Calu3 (cell line): ENCODE data around the gene CASQ1. TPM values are rescaled to one million over a fixed set of nuclear protein-coding genes. Genes with fewer than 3 reads are reported as not detected.

Experiments used
- BruUV-seq: library from RNA; stranded (reverse); fragments of 400-500 nt; replicated peaks from 2 replicates; lab custom pipeline; 2021; lab: Mats Ljungman, UMichigan
- CTCF ChIA-PET: fragments of 300-600 bp; sonication (Branson Sonifier 250); formaldehyde crosslinking; loops from one replicate; lab custom pipeline; 2022; ENCODE audit warnings: antibody characterized with exemption; lab: Charles Lee
- DNase-seq: peaks from one replicate; pipeline ENCODE4 v3.0.0; 2022
- H3K27ac Mint-ChIP-seq: one replicate; pipeline ENCODE4 v1.8.0; 2022; ENCODE audit warnings: mixed read lengths; ENCODE audit not compliant: unreplicated experiment
- H3K27me3 Mint-ChIP-seq: one replicate; pipeline ENCODE4 v1.8.0; 2022; ENCODE audit warnings: mixed read lengths; ENCODE audit not compliant: unreplicated experiment
- H3K36me3 Mint-ChIP-seq: one replicate; pipeline ENCODE4 v1.8.0; 2022; ENCODE audit warnings: mild to moderate bottlenecking, moderate library complexity, mixed read lengths; ENCODE audit not compliant: insufficient read depth, unreplicated experiment
- H3K4me1 Mint-ChIP-seq: one replicate; pipeline ENCODE4 v1.8.0; 2022; ENCODE audit warnings: mild to moderate bottlenecking, low read depth, mixed read lengths; ENCODE audit not compliant: unreplicated experiment
- H3K4me3 Mint-ChIP-seq: one replicate; pipeline ENCODE4 v1.8.0; 2022; ENCODE audit warnings: mild to moderate bottlenecking, low read depth, moderate library complexity, mixed read lengths; ENCODE audit not compliant: unreplicated experiment
- H3K9me3 Mint-ChIP-seq: one replicate; pipeline ENCODE4 v1.8.0; 2022; ENCODE audit warnings: low read depth, mixed read lengths; ENCODE audit not compliant: unreplicated experiment
- intact Hi-C: fragments of 100-400 bp; cut with micrococcal nuclease; formaldehyde crosslinking; loops from one replicate; pipeline ENCODE4 v1.10.0; 2022; ENCODE audit not compliant: unreplicated experiment
- total RNA-seq: library from RNA; stranded (reverse); gene quantifications from 2 replicates; pipeline ENCODE4 v1.2.3, GENCODE V29; 2022
- TF ChIP-seq, protein P1 (sequence below): fragments of 200-600 bp; IDR thresholded peaks from one replicate; pipeline ENCODE4 v1.8.0; 2022; ENCODE audit warnings: antibody characterized with exemption; ENCODE audit not compliant: unreplicated experiment

Gene CASQ1
- total RNA-seq, 1 experiment from 2014 or later = not detected

DNA sequence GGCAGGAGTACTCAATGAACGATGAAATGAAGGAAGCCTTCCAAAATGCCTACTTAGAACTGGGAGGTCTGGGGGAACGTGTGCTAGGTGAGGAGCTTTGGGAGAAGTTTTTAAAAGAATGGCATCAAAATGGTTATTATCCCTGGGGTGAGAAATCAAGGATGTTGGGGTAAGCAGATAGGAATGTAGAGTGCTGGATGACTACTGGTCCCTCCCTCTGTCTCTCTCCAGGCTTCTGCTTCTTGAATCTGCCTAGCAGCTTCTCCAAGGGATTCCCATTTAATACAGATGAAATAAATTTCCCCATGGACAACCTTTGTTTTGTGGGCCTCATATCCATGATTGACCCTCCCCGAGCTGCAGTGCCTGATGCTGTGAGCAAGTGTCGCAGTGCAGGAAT, 19.0 kb upstream of the CASQ1 start:
- CTCF ChIA-PET = no interaction called here
- H3K4me1 Mint-ChIP-seq = no peaks in the 10 kb centered on the region

DNA sequence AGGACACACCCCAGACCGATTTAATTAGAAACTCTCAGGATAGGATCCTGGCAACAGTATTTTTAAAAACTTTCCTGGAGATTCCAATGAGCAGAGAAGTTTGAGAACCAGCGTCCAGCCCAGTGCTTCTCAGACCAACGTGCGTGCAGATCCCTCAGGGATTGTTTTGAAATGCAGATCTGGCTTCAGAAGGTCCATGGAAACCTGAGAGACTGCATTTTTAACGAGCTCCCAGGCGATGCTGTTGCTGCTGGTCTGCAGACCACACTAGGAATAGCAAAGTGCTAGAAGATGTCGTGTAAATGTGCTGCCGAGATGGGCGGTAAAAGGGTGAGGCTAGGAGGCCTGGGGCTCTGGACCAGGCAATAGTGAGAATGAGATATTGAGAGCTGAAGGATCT, 18.4 kb upstream of the CASQ1 start:
- H3K27me3 Mint-ChIP-seq = peaks cover 88% of the 10 kb centered on the region
- no peaks in the 10 kb centered on the region for H3K9me3 Mint-ChIP-seq
- no peak overlapping the region for H3K4me3 Mint-ChIP-seq
- BruUV-seq = no TSS peak
- CTCF ChIA-PET = interaction anchor here (0.6 kb wide), 1 partner anchor 1614 kb away, joined by 3 read pairs; no protein-coding TSS in a partner anchor
- DNase-seq = no peak
- H3K36me3 Mint-ChIP-seq = no peaks in the 10 kb centered on the region
- no peaks in the 10 kb centered on the region for H3K4me1 Mint-ChIP-seq
- TF ChIP-seq, protein P1, sequence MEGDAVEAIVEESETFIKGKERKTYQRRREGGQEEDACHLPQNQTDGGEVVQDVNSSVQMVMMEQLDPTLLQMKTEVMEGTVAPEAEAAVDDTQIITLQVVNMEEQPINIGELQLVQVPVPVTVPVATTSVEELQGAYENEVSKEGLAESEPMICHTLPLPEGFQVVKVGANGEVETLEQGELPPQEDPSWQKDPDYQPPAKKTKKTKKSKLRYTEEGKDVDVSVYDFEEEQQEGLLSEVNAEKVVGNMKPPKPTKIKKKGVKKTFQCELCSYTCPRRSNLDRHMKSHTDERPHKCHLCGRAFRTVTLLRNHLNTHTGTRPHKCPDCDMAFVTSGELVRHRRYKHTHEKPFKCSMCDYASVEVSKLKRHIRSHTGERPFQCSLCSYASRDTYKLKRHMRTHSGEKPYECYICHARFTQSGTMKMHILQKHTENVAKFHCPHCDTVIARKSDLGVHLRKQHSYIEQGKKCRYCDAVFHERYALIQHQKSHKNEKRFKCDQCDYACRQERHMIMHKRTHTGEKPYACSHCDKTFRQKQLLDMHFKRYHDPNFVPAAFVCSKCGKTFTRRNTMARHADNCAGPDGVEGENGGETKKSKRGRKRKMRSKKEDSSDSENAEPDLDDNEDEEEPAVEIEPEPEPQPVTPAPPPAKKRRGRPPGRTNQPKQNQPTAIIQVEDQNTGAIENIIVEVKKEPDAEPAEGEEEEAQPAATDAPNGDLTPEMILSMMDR = no peak
- intact Hi-C loops = no loop called here
- H3K27ac Mint-ChIP-seq = no peak overlapping the region

More for the DNA sequence above, 19.0 kb upstream of the CASQ1 start:
- DNase-seq = no peak
- Mint-ChIP-seq H3K9me3 (no peaks in the 10 kb centered on the region), H3K36me3 (no peaks in the 10 kb centered on the region), H3K27ac (no peak overlapping the region), H3K4me3 (no peak overlapping the region), H3K27me3 (peaks cover 88% of the 10 kb centered on the region)
- BruUV-seq = no TSS peak
- intact Hi-C loops = no loop called here
- TF ChIP-seq, protein P1 = no peak

DNA sequence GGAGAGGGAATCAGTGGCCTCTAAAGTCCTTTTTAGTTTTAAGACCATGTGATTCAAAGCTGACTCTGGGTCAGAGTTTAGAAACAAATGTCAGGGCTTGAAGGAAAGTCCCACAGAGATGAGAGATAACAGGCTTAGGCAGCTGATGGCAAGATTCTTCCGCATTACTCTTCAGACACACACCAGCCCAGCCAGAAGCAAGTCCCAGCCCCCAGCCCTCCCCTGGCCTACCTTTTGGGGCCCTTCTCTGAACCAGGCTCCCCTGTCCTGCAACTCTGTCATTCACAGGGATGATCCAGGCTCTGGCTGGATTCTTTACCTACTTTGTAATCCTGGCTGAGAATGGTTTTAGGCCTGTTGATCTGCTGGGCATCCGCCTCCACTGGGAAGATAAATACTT, 13.1 kb upstream of the CASQ1 start:
- no TSS peak for BruUV-seq
- CTCF ChIA-PET = interaction anchor here (0.7 kb wide), 1 partner anchor 38 kb away, joined by 4 read pairs; no protein-coding TSS in a partner anchor
- H3K4me1 Mint-ChIP-seq = no peaks in the 10 kb centered on the region
- H3K36me3 Mint-ChIP-seq = no peaks in the 10 kb centered on the region
- DNase-seq = no peak
- H3K27ac Mint-ChIP-seq = no peak overlapping the region
- TF ChIP-seq, protein P1 = no peak
- H3K9me3 Mint-ChIP-seq = no peaks in the 10 kb centered on the region
- no peak overlapping the region for H3K4me3 Mint-ChIP-seq
- peaks cover 91% of the 10 kb centered on the region for H3K27me3 Mint-ChIP-seq
- intact Hi-C loops = no loop called here

DNA sequence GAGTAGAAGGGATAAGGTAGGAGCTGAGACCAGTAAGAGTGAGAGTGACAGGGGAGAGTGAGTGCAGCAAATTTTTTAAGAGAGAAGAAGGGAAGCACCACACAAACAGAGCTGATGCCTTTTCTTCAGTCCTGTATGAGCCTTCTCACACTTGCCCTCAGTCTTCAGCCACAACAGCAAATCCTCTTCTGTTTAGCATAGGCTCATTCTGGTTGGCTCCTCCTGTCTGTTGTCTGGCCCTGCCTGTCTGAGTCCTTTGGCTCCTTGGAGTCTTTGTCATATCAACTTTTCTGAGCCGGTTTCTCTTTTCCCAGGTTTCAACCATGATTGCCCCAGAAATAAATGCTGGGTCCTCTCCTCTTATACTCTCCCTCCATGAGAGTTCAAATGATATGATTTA, 12.7 kb upstream of the CASQ1 start:
- DNase-seq = no peak
- no TSS peak for BruUV-seq
- Mint-ChIP-seq H3K4me3 (no peak overlapping the region), H3K9me3 (no peaks in the 10 kb centered on the region), H3K27ac (no peak overlapping the region), H3K4me1 (no peaks in the 10 kb centered on the region), H3K27me3 (peaks cover 89% of the 10 kb centered on the region), H3K36me3 (no peaks in the 10 kb centered on the region)
- intact Hi-C loops = no loop called here
- TF ChIP-seq, protein P1 = no peak
- CTCF ChIA-PET = interaction anchor here (0.7 kb wide), 1 partner anchor 39 kb away, joined by 4 read pairs; no protein-coding TSS in a partner anchor
